B cell (primary cell): Measurements from ENCODE around the gene RPL18. TPM values are rescaled to one million over a fixed set of nuclear protein-coding genes. Genes with fewer than 3 reads are reported as not detected.

Experiments used
- ATAC-seq: fragments of 200-7000 bp; cut with Tn5 transposase; one replicate; pipeline ENCODE4 v1.10.0; 2021; ENCODE audit warnings: low read depth, mild to moderate bottlenecking, moderate number of reproducible peaks, moderate library complexity
- CTCF ChIA-PET: fragments of 350-600 bp; sonication (Branson Sonifier 250); formaldehyde crosslinking; loops from one replicate; lab custom pipeline; 2021; ENCODE audit warnings: antibody characterized with exemption, inconsistent platforms; lab: Charles Lee
- POLR2A ChIA-PET: fragments of 350-600 bp; sonication (Branson Sonifier 250); formaldehyde crosslinking; loops from one replicate; lab custom pipeline; 2021; ENCODE audit warnings: antibody characterized with exemption; lab: Charles Lee
- DNase-seq: peaks from one replicate; pipeline ENCODE4 v3.0.0; 2013
- H2AFZ ChIP-seq: 2 replicates; pipeline ENCODE4 v1.6.1; 2012; ENCODE audit warnings: mild to moderate bottlenecking, low read depth, low read length; ENCODE audit not compliant: insufficient read depth, poor library complexity, severe bottlenecking
- H3K27ac ChIP-seq, 2 donors: 1 replicate in 1 of 2; 2 replicates in 1 of 2; pipeline ENCODE4 v1.5.1; 2012 to 2013; ENCODE audit warnings: low read length in 2 of 2, mild to moderate bottlenecking in 2 of 2, moderate library complexity in 1 of 2
- H3K27me3 ChIP-seq, 4 experiments: fragments of 200-600 bp in 1 of 4; sonication (generic) in 1 of 4; replicated peaks in 1 of 4; 1 replicate in 2 of 4; 2 replicates in 2 of 4; pipeline versions ENCODE4 v1.6.1 to v1.7.0; 2013 to 2016; ENCODE audit warnings: low read length in 3 of 4, mild to moderate bottlenecking in 2 of 4, mixed read lengths in 1 of 4, moderate library complexity in 1 of 4; ENCODE audit not compliant: insufficient read depth in 4 of 4, control insufficient read depth in 3 of 4; ENCODE audit errors: control extremely low read depth in 1 of 4
- H3K36me3 ChIP-seq, 2 experiments: replicated peaks in 1 of 2; 1 replicate in 1 of 2; 2 replicates in 1 of 2; pipeline versions ENCODE4 v1.6.1 to v1.7.1; 2013; ENCODE audit warnings: low read length in 1 of 2; ENCODE audit not compliant: insufficient read depth in 2 of 2, control insufficient read depth in 1 of 2; ENCODE audit errors: control extremely low read depth in 1 of 2, extremely low read depth in 1 of 2
- H3K4me1 ChIP-seq, 2 donors: fragments of 200-600 bp in 1 of 2; sonication (generic) in 1 of 2; 1 replicate in 1 of 2; 2 replicates in 1 of 2; pipeline versions ENCODE4 v1.5.1 to v1.6.1; 2013 to 2017; ENCODE audit warnings: low read length in 2 of 2; ENCODE audit not compliant: control insufficient read depth in 2 of 2, insufficient read depth in 2 of 2
- H3K4me2 ChIP-seq: replicated peaks from 2 replicates; pipeline ENCODE3; 2012; ENCODE audit warnings: mild to moderate bottlenecking, low read depth, low read length; ENCODE audit not compliant: poor library complexity, severe bottlenecking
- H3K4me3 ChIP-seq, 5 experiments: fragments of 200-600 bp in 1 of 5; sonication (generic) in 1 of 5; 1 replicate in 3 of 5; 2 replicates in 2 of 5; pipeline versions ENCODE4 v1.5.1 to v1.7.0; 2011 to 2016; ENCODE audit warnings: low read length in 4 of 5, mild to moderate bottlenecking in 4 of 5, low read depth in 2 of 5, control low read depth in 1 of 5, moderate library complexity in 1 of 5; ENCODE audit not compliant: insufficient read depth in 1 of 5; ENCODE audit errors: control extremely low read depth in 1 of 5, extremely low read depth in 1 of 5
- H3K79me2 ChIP-seq: fragments of 200-600 bp; sonication (generic); one replicate; pipeline ENCODE4 v1.6.0; 2016; ENCODE audit warnings: low read length; ENCODE audit not compliant: control insufficient read depth, insufficient read depth
- H3K9ac ChIP-seq: fragments of 200-600 bp; sonication (generic); 2 replicates; pipeline ENCODE4 v1.6.1; 2017; ENCODE audit warnings: mild to moderate bottlenecking, low read length, moderate library complexity
- H3K9me3 ChIP-seq, 3 donors: one replicate each; pipeline versions ENCODE4 v1.6.1 to v1.7.1; 2013; ENCODE audit warnings: low read length in 2 of 3; ENCODE audit not compliant: control insufficient read depth in 2 of 3, insufficient read depth in 1 of 3; ENCODE audit errors: control extremely low read depth in 1 of 3
- H4K20me1 ChIP-seq: 2 replicates; pipeline ENCODE4 v1.6.0; 2012; ENCODE audit warnings: mild to moderate bottlenecking, low read length; ENCODE audit not compliant: insufficient read depth, control insufficient read depth, poor library complexity, severe bottlenecking
- H3K27ac Mint-ChIP-seq: one replicate; pipeline ENCODE4 v1.8.0; 2021; ENCODE audit warnings: mixed read lengths
- H3K27me3 Mint-ChIP-seq: one replicate; pipeline ENCODE4 v1.8.0; 2021; ENCODE audit warnings: mixed read lengths
- H3K4me1 Mint-ChIP-seq: one replicate; pipeline ENCODE4 v1.8.0; 2021; ENCODE audit warnings: mixed read lengths
- H3K4me3 Mint-ChIP-seq: one replicate; pipeline ENCODE4 v1.8.0; 2021; ENCODE audit warnings: mixed read lengths
- H3K9me3 Mint-ChIP-seq: one replicate; pipeline ENCODE4 v1.8.0; 2022; ENCODE audit warnings: mixed read lengths; ENCODE audit not compliant: insufficient read depth
- CTCF ChIP-seq: fragments of 200-600 bp; IDR thresholded peaks from one replicate; pipeline ENCODE4 v1.8.0; 2022; ENCODE audit warnings: antibody characterized with exemption, mild to moderate bottlenecking
- EZH2 ChIP-seq: IDR thresholded peaks from 2 replicates; pipeline ENCODE4 v1.6.1; 2012; ENCODE audit warnings: borderline replicate concordance, low read depth, mild to moderate bottlenecking, moderate library complexity, low read length; ENCODE audit not compliant: insufficient read depth, poor library complexity, severe bottlenecking
- WGBS: methylation state at CpG from one replicate; pipeline ENCODE4 v1.1.5; 2013; ENCODE audit warnings: missing lambda C conversion rate; ENCODE audit not compliant: insufficient coverage; 5-methylcytosine and 5-hydroxymethylcytosine counted together
- intact Hi-C: fragments of 100-400 bp; cut with micrococcal nuclease; formaldehyde crosslinking; loops from one replicate; pipeline ENCODE4 v1.10.0; 2022
- polyA plus RNA-seq: library from polyadenylated mRNA; depleted of rRNA; stranded (reverse); fragments of >200 nt; gene quantifications from 2 replicates; pipeline ENCODE4 v1.2.3, GENCODE V29; 2012
- total RNA-seq, 2 donors: library from RNA; stranded (reverse); fragments of 120-200 nt in 1 of 2; gene quantifications; 1 replicate in 1 of 2; 2 replicates in 1 of 2; pipeline versions ENCODE4 v1.2.3 to v1.2.4, GENCODE V29; 2013 to 2022

The RPL18 gene
- total and polyA plus RNA-seq, 2 donors (not counting 1 experiment from before 2014, with no cell fraction given) = 2,248 to 4,393 TPM

DNA sequence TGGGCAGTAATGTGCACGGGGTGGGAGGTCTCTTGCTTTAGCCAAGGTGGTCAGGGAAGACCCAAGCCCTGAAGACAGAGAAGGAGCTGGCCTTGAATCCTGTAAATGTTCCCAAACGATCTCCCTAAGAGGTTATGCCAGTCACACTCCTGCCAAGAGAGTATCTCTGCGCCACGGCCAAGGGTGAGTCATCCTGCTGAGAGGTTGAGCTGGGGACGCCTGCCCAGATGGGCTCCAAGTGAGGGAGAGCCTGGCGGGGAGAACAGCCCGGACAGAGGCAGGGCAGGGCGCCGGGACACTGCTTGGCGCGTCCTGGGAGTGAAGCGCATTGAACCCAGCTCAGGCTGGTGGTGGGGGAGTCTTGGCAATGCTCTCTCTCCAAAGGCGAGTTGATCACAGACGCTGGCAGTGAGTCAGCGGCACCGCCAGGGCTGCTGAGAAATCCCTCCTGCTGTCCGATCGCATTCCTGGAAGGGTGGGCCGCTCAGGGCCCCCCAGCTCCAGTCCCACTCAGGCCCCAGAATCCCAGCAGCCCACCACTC is 50.6 kb downstream of the RPL18 start:
- no peak overlapping the region for H3K4me3 Mint-ChIP-seq
- Histone ChIP-seq H2AFZ (no peak overlapping the region), H3K4me1 (no peaks in the 10 kb centered on the region), H3K36me3 (no peaks in the 10 kb centered on the region), H4K20me1 (no peaks in the 10 kb centered on the region), H3K79me2 (no peaks in the 10 kb centered on the region), H3K27me3 (peaks cover 0 to 10% (median 0%) of the 10 kb centered on the region in 4 experiments), H3K4me2 (no peak overlapping the region), H3K9ac (no peak overlapping the region), H3K9me3 (peaks cover 0 to 3% (median 0%) of the 10 kb centered on the region in 3 donors), H3K27ac (no peak overlapping the region), H3K4me3 (no peak overlapping the region)
- peaks cover under 1% of the 10 kb centered on the region for H3K4me1 Mint-ChIP-seq
- ATAC-seq (no peak), DNase-seq (no peak)
- POLR2A ChIA-PET = no interaction called here
- peaks cover 15% of the 10 kb centered on the region for H3K27me3 Mint-ChIP-seq
- CTCF ChIA-PET = interaction anchor here (0.7 kb wide), 1 partner anchor 1149 kb away, joined by 4 read pairs; no protein-coding TSS in a partner anchor
- intact Hi-C loops = no loop called here
- 43% methylated on average over 19 of the region's 19 CpGs for WGBS
- TF ChIP-seq CTCF (no peak), EZH2 (no peak)
- no peaks in the 10 kb centered on the region for H3K9me3 Mint-ChIP-seq
- no peak overlapping the region for H3K27ac Mint-ChIP-seq

Other genes starting within 250 kb of the RPL18 start
- 60.5 and 62.7 TPM in 2 replicates for gene KDELR1, start 227.6 kb downstream of the RPL18 start, total RNA-seq
- 33.3 and 34.0 TPM in 2 replicates for gene KDELR1, start 227.6 kb downstream of the RPL18 start, polyA plus RNA-seq
- not detected in 2 replicates for gene GRIN2D, start 225.5 kb downstream of the RPL18 start, total RNA-seq
- not detected in 2 replicates for gene GRIN2D, start 225.5 kb downstream of the RPL18 start, polyA plus RNA-seq
- gene GRWD1, start 173.2 kb downstream of the RPL18 start, total RNA-seq = 38.6 and 40.7 TPM in 2 replicates
- 10.6 and 12.0 TPM in 2 replicates for gene GRWD1, start 173.2 kb downstream of the RPL18 start, polyA plus RNA-seq
- 2.1 and 2.3 TPM in 2 replicates for gene KCNJ14, start 163.6 kb downstream of the RPL18 start, total RNA-seq
- gene KCNJ14, start 163.6 kb downstream of the RPL18 start, polyA plus RNA-seq = 1.5 and 2.1 TPM in 2 replicates
- 56.0 and 62.6 TPM in 2 replicates for gene CYTH2, start 149.8 kb downstream of the RPL18 start, total RNA-seq
- 31.4 and 40.7 TPM in 2 replicates for gene CYTH2, start 149.8 kb downstream of the RPL18 start, polyA plus RNA-seq
- gene LMTK3, start 107.3 kb downstream of the RPL18 start, total RNA-seq = 1.6 and 1.9 TPM in 2 replicates
- gene LMTK3, start 107.3 kb downstream of the RPL18 start, polyA plus RNA-seq = 0.19 and 0.25 TPM in 2 replicates
- gene SULT2B1, start 67.0 kb downstream of the RPL18 start, total RNA-seq = not detected in 2 replicates
- gene SULT2B1, start 67.0 kb downstream of the RPL18 start, polyA plus RNA-seq = not detected in 2 replicates
- gene SPACA4, start 12.4 kb downstream of the RPL18 start, total RNA-seq = not detected in 2 replicates
- gene SPACA4, start 12.4 kb downstream of the RPL18 start, polyA plus RNA-seq = not detected in 2 replicates
- gene FAM83E, start 4.1 kb downstream of the RPL18 start, total RNA-seq = 1.5 and 4.1 TPM in 2 replicates
- gene FAM83E, start 4.1 kb downstream of the RPL18 start, polyA plus RNA-seq = 0.12 and 0.15 TPM in 2 replicates
- gene SPHK2, start 328 bp upstream of the RPL18 start, total RNA-seq = 45.4 and 47.3 TPM in 2 replicates
- gene SPHK2, start 328 bp upstream of the RPL18 start, polyA plus RNA-seq = 14.2 and 17.0 TPM in 2 replicates
- 33.0 and 33.2 TPM in 2 replicates for gene DBP, start 18.2 kb upstream of the RPL18 start, total RNA-seq
- 14.9 and 23.5 TPM in 2 replicates for gene DBP, start 18.2 kb upstream of the RPL18 start, polyA plus RNA-seq
- gene CA11, start 27.0 kb upstream of the RPL18 start, total RNA-seq = 25.7 and 27.7 TPM in 2 replicates
- gene CA11, start 27.0 kb upstream of the RPL18 start, polyA plus RNA-seq = 6.2 and 6.5 TPM in 2 replicates
- gene NTN5, start 53.8 kb upstream of the RPL18 start, total RNA-seq = 1.2 and 2.5 TPM in 2 replicates
- 1.8 and 3.0 TPM in 2 replicates for gene NTN5, start 53.8 kb upstream of the RPL18 start, polyA plus RNA-seq
- not detected in 2 replicates for gene FUT2, start 76.8 kb upstream of the RPL18 start, total RNA-seq
- gene FUT2, start 76.8 kb upstream of the RPL18 start, polyA plus RNA-seq = not detected in 2 replicates
- 1.6 and 2.4 TPM in 2 replicates for gene MAMSTR, start 100.5 kb upstream of the RPL18 start, total RNA-seq
- 0.17 and 0.60 TPM in 2 replicates for gene MAMSTR, start 100.5 kb upstream of the RPL18 start, polyA plus RNA-seq
- 0.20 TPM in 1 of 2 replicates, not detected in the other for gene RASIP1, start 121.4 kb upstream of the RPL18 start, total RNA-seq
- gene RASIP1, start 121.4 kb upstream of the RPL18 start, polyA plus RNA-seq = 0.19 TPM in 1 of 2 replicates, not detected in the other
- gene IZUMO1, start 127.7 kb upstream of the RPL18 start, total RNA-seq = not detected in 2 replicates
- not detected in 2 replicates for gene IZUMO1, start 127.7 kb upstream of the RPL18 start, polyA plus RNA-seq
- not detected in 2 replicates for gene FUT1, start 133.5 kb upstream of the RPL18 start, total RNA-seq
- gene FUT1, start 133.5 kb upstream of the RPL18 start, polyA plus RNA-seq = not detected in 2 replicates
- not detected in 2 replicates for gene FGF21, start 136.3 kb upstream of the RPL18 start, total RNA-seq
- not detected in 2 replicates for gene FGF21, start 136.3 kb upstream of the RPL18 start, polyA plus RNA-seq
- gene BCAT2, start 191.9 kb upstream of the RPL18 start, total RNA-seq = 39.1 and 42.9 TPM in 2 replicates
- gene BCAT2, start 191.9 kb upstream of the RPL18 start, polyA plus RNA-seq = 27.4 and 36.3 TPM in 2 replicates
- 2.9 and 5.1 TPM in 2 replicates for gene HSD17B14, start 217.3 kb upstream of the RPL18 start, total RNA-seq
- 1.8 and 2.5 TPM in 2 replicates for gene HSD17B14, start 217.3 kb upstream of the RPL18 start, polyA plus RNA-seq
- gene PLEKHA4, start 249.4 kb upstream of the RPL18 start, total RNA-seq = 5.5 and 6.2 TPM in 2 replicates
- 4.3 and 6.0 TPM in 2 replicates for gene PLEKHA4, start 249.4 kb upstream of the RPL18 start, polyA plus RNA-seq